A549 (cell line): Measurements from ENCODE around the gene SMYD5. TPM values are rescaled to one million over a fixed set of nuclear protein-coding genes. Genes with fewer than 3 reads are reported as not detected.

Experiments
- ATAC-seq, 2 experiments: fragments of 200-7000 bp in 1 of 2; fragments of >200 bp in 1 of 2; cut with Nextera tagmentation in 1 of 2; cut with Tn5 transposase in 1 of 2; 3 replicates each; pipeline versions ENCODE4 v1.8.0 to v1.9.1; 2018 to 2020; ENCODE audit warnings: mild to moderate bottlenecking in 1 of 2, moderate library complexity in 1 of 2
- CTCF ChIA-PET: fragments of 300-600 bp; sonication (Branson Sonifier 250); formaldehyde crosslinking; extraction: SDS; loops from one replicate; lab custom pipeline; 2021; ENCODE audit warnings: antibody characterized with exemption, inconsistent platforms; lab: Yijun Ruan, JAX
- POLR2A ChIA-PET: fragments of 350-600 bp; formaldehyde crosslinking; extraction: SDS; loops from one replicate; lab custom pipeline; 2021; ENCODE audit warnings: antibody characterized with exemption, inconsistent platforms; lab: Yijun Ruan, JAX
- DNase-seq, 2 experiments: peaks; one replicate each; pipeline versions ENCODE4 v3.0.0 to v3.0.0-alpha.2; 2011 to 2016; ENCODE audit warnings: low read depth in 1 of 2, low spot score in 1 of 2
- FAIRE-seq: peaks from 2 replicates; lab custom pipeline; 2011; peaks lifted over from hg19 to GRCh38; lab: Jason Lieb, UNC
- H3K27ac ChIP-seq, 2 experiments: fragments of >200 bp; sonication (Bioruptor Twin); formaldehyde crosslinking; 3 replicates each; pipeline ENCODE4 v1.5.1; 2016 to 2017
- H3K4me1 ChIP-seq: fragments of >200 bp; sonication (Bioruptor Twin); formaldehyde crosslinking; 3 replicates; pipeline ENCODE4 v1.6.1; 2016
- H3K4me2 ChIP-seq: fragments of >200 bp; sonication (Bioruptor Twin); formaldehyde crosslinking; 3 replicates; pipeline ENCODE4 v1.6.1; 2016
- H3K4me3 ChIP-seq: fragments of >200 bp; sonication (Bioruptor Twin); formaldehyde crosslinking; 3 replicates; pipeline ENCODE4 v1.5.1; 2016
- H3K9me3 ChIP-seq: fragments of >200 bp; sonication (Bioruptor Twin); formaldehyde crosslinking; 3 replicates; pipeline ENCODE4 v1.6.1; 2016
- ATOH8 ChIP-seq: fragments of 250-450 bp; sonication (Bioruptor Pico); IDR thresholded peaks from 2 replicates; pipeline ENCODE4 v1.5.0; 2020; ENCODE audit warnings: low read depth, mild to moderate bottlenecking, moderate library complexity
- BHLHE40 ChIP-seq: IDR thresholded peaks from 2 replicates; pipeline ENCODE4 v1.6.1; 2012; ENCODE audit warnings: low read depth, low read length, inconsistent platforms
- CBX2 ChIP-seq: fragments of 200-600 bp; sonication (generic); IDR thresholded peaks from 2 replicates; pipeline ENCODE4 v1.6.1; 2016; ENCODE audit warnings: low read depth, mild to moderate bottlenecking, borderline replicate concordance
- CEBPB ChIP-seq, 2 experiments: fragments of >200 bp in 1 of 2; sonication (Bioruptor Twin) in 1 of 2; formaldehyde crosslinking in 1 of 2; IDR thresholded peaks; 2 replicates each; pipeline ENCODE4 v1.6.1; 2012 to 2016
- CHD4 ChIP-seq: fragments of 200-600 bp; sonication (generic); IDR thresholded peaks from 2 replicates; pipeline ENCODE4 v1.6.1; 2016; ENCODE audit warnings: antibody characterized with exemption, mild to moderate bottlenecking, borderline replicate concordance
- ELK1 ChIP-seq: fragments of 150-350 bp; IDR thresholded peaks from 2 replicates; pipeline ENCODE4 v1.6.1; 2014; ENCODE audit warnings: low read depth, mild to moderate bottlenecking, low read length
- HDAC2 ChIP-seq: fragments of 200-600 bp; sonication (generic); IDR thresholded peaks from 2 replicates; pipeline ENCODE4 v1.6.1; 2016
- HEYL ChIP-seq: fragments of 250-450 bp; sonication (Bioruptor Pico); IDR thresholded peaks from 2 replicates; pipeline ENCODE4 v1.8.0; 2021; ENCODE audit warnings: mild to moderate bottlenecking, moderate library complexity
- HOXA7 ChIP-seq: fragments of 250-450 bp; sonication (Bioruptor Pico); IDR thresholded peaks from 2 replicates; pipeline ENCODE4 v1.5.0; 2020; ENCODE audit warnings: mild to moderate bottlenecking, moderate library complexity
- HOXB13 ChIP-seq: fragments of 250-450 bp; sonication (Bioruptor Pico); IDR thresholded peaks from 2 replicates; pipeline ENCODE4 v1.5.0; 2020; ENCODE audit warnings: low read depth, mild to moderate bottlenecking, moderate library complexity
- HOXB5 ChIP-seq: fragments of 250-450 bp; sonication (Bioruptor Pico); IDR thresholded peaks from 2 replicates; pipeline ENCODE4 v1.5.0; 2020; ENCODE audit warnings: mild to moderate bottlenecking, moderate library complexity
- JUN ChIP-seq, 2 experiments: fragments of >200 bp; sonication (Bioruptor Twin); formaldehyde crosslinking; IDR thresholded peaks; 2 replicates in 1 of 2; 3 replicates in 1 of 2; pipeline ENCODE4 v1.6.1; 2016 to 2017
- JUNB ChIP-seq: fragments of >200 bp; sonication (Bioruptor Twin); formaldehyde crosslinking; IDR thresholded peaks from 2 replicates; pipeline ENCODE4 v1.6.1; 2016
- NFE2L2 ChIP-seq: fragments of 150-350 bp; conservative IDR thresholded peaks from 2 replicates; pipeline ENCODE4 v1.6.1; 2014; ENCODE audit warnings: low read length
- PHF8 ChIP-seq: fragments of 200-600 bp; sonication (generic); IDR thresholded peaks from 2 replicates; pipeline ENCODE4 v1.6.1; 2016; ENCODE audit warnings: low read depth, mild to moderate bottlenecking, antibody characterized with exemption, moderate library complexity, borderline replicate concordance
- POLR2AphosphoS2 ChIP-seq: conservative IDR thresholded peaks from 2 replicates; pipeline ENCODE4 v1.6.1; 2012; ENCODE audit warnings: low read length, improper control_type of control experiment, inconsistent platforms
- REST ChIP-seq: fragments of 200-600 bp; sonication (generic); IDR thresholded peaks from 2 replicates; pipeline ENCODE4 v1.6.1; 2016; ENCODE audit warnings: antibody characterized with exemption, mild to moderate bottlenecking, moderate library complexity
- SMC3 ChIP-seq: fragments of >200 bp; sonication (Bioruptor Twin); formaldehyde crosslinking; IDR thresholded peaks from 3 replicates; pipeline ENCODE4 v1.6.1; 2018; ENCODE audit warnings: inconsistent platforms
- SREBF2 ChIP-seq: fragments of 450-650 bp; IDR thresholded peaks from 2 replicates; pipeline ENCODE4 v1.6.1; 2014; ENCODE audit warnings: mild to moderate bottlenecking, moderate library complexity
- TP53 ChIP-seq: fragments of 250-450 bp; sonication (Bioruptor Pico); IDR thresholded peaks from 2 replicates; pipeline ENCODE4 v1.5.0; 2021; ENCODE audit warnings: mild to moderate bottlenecking, moderate library complexity
- WGBS: methylation state at CpG from one replicate; pipeline ENCODE4 v1.1.6; 2017; ENCODE audit errors: missing lambda C conversion rate; 5-methylcytosine and 5-hydroxymethylcytosine counted together
- polyA plus RNA-seq, 4 experiments: library from polyadenylated mRNA; depleted of rRNA in 3 of 4; stranded (reverse); fragments of >200 nt; fragmentation: RNase III in 1 of 4; extraction: RNeasy Plus Mini Kit Qiagen cat#74134 plus additional on column Dnase treatment in 1 of 4; gene quantifications; 2 replicates in 3 of 4; 3 replicates in 1 of 4; pipeline ENCODE4 v1.2.3, GENCODE V29; 2011 to 2017

Gene SMYD5
- polyA plus RNA-seq, 2 of the 4 experiments (the other 2 are of a cell fraction) = 40.3 to 46.7 TPM

GRCh38 chr2:73227086-73227485 lies 13.0 kb downstream of the SMYD5 start:
- H3K4me1 ChIP-seq = no peaks in the 10 kb centered on the region
- CTCF ChIA-PET = interaction anchor here (0.6 to 7.5 kb wide), 10 partner anchors 8 to 140 kb away, joined by 3 to 57 read pairs (median 4); partner anchors contain the start of gene SMYD5
- DNase-seq = no peak
- POLR2A ChIA-PET = no interaction called here
- TF ChIP-seq REST (no peak), ATOH8 (CRISPR knock-in tag) (no peak), TP53 (CRISPR knock-in tag) (no peak), HEYL (CRISPR knock-in tag) (no peak), CBX2 (no peak), JUNB (no peak), SREBF2 (no peak), JUN (IDR thresholded peaks at IDR 0.05) (no peak), CHD4 (no peak), ELK1 (no peak), PHF8 (no peak), CEBPB (IDR thresholded peaks at IDR 0.05) (no peak), HOXB5 (no peak), HDAC2 (no peak), NFE2L2 (no peak), SMC3 (no peak), POLR2AphosphoS2 (no peak), HOXB13 (CRISPR knock-in tag) (no peak)
- TF ChIP-seq, all 56 proteins: peak for 0
- FAIRE-seq = no peak
- Histone ChIP-seq H3K27ac (no peak overlapping the region), H3K4me3 (no peak overlapping the region), H3K9me3 (no peaks in the 10 kb centered on the region), H3K4me2 (no peak overlapping the region)
- WGBS = 90% methylated on average over 3 of the region's 3 CpGs
- ATAC-seq = no peak

GRCh38 chr2:73228631-73229030 lies 14.6 kb downstream of the SMYD5 start:
- 93% methylated on average over 14 of the region's 14 CpGs for WGBS
- FAIRE-seq = no peak

More at GRCh38 chr2:73228631-73229030, 14.6 kb downstream of the SMYD5 start:
- POLR2A ChIA-PET = no interaction called here
- CTCF ChIA-PET = interaction anchor here (1.1 to 7.5 kb wide), 7 partner anchors 10 to 336 kb away, joined by 3 to 37 read pairs (median 6); partner anchors contain the start of gene SMYD5
- Histone ChIP-seq H3K4me2 (no peak overlapping the region), H3K4me1 (peaks cover 4% of the 10 kb centered on the region; the same call in 2 of the 3 replicates), H3K27ac (no peak overlapping the region)
- no peak for DNase-seq
- TF ChIP-seq BHLHE40 = no peak
- TF ChIP-seq HOXA7 = no peak
- TF ChIP-seq, all 56 proteins: peak for 0
- Histone ChIP-seq H3K9me3 (no peaks in the 10 kb centered on the region), H3K4me3 (no peak overlapping the region)
- ATAC-seq = no peak
